ENCODE measurements around the gene HSFX4.

The HSFX4 gene

GRCh38 chrX:149962859-149963757, 33.7 kb downstream of the HSFX4 start:
- peak; percentile 31 to 59 (median 52) for DNase-seq
- H3K27me3 ChIP-seq (replicated peaks in 2 of 5; ENCODE audit: control insufficient read depth in 4 of 5, insufficient read depth in 5 of 5, low read length in 4 of 5) = no peaks in the 10 kb centered on the region
- no peaks in the 10 kb centered on the region for H3K9me3 ChIP-seq (ENCODE audit: control extremely low read depth in 1 of 5, control insufficient read depth in 4 of 5, insufficient read depth in 2 of 5, low read depth in 1 of 5, low read length in 4 of 5)
- no peak overlapping the region for H3K27ac ChIP-seq (ENCODE audit: insufficient read depth in 1 of 2, low read depth in 1 of 2, low read length in 2 of 2, poor library complexity in 1 of 2, severe bottlenecking in 2 of 2)
- CTCF ChIA-PET = interaction anchor here (0.8 to 1.5 kb wide), 4 partner anchors 390 to 752 kb away, joined by 3 to 9 read pairs (median 4); no protein-coding TSS in a partner anchor
- no peaks in the 10 kb centered on the region for H3K36me3 ChIP-seq (ENCODE audit: control insufficient read depth in 4 of 4, insufficient read depth in 4 of 4, low read length in 3 of 4)
- WGBS (ENCODE audit: insufficient coverage) = 32% methylated on average over 7 of the region's 9 CpGs
- H3K4me1 ChIP-seq (ENCODE audit: control extremely low read depth in 1 of 4, control insufficient read depth in 4 of 4, insufficient read depth in 4 of 4, low read length in 3 of 4) = no peaks in the 10 kb centered on the region
- H3K4me3 ChIP-seq (ENCODE audit: control insufficient read depth in 1 of 7, extremely low read depth in 1 of 7, insufficient read depth in 4 of 7, low read depth in 2 of 7, low read length in 6 of 7) = no peak overlapping the region
- POLR2A ChIA-PET = no interaction called here

- WGBS (ENCODE audit: insufficient coverage) = 84% methylated on average over 2 of the region's 3 CpGs
- ChIA-PET POLR2A (no interaction called here), CTCF (no interaction called here)
- Histone ChIP-seq H3K4me3 (ENCODE audit: control insufficient read depth in 1 of 7, extremely low read depth in 1 of 7, insufficient read depth in 4 of 7, low read depth in 2 of 7, low read length in 6 of 7) (no peak overlapping the region), H3K4me1 (ENCODE audit: control extremely low read depth in 1 of 4, control insufficient read depth in 4 of 4, insufficient read depth in 4 of 4, low read length in 3 of 4) (no peaks in the 10 kb centered on the region), H3K27me3 (replicated peaks in 2 of 5; ENCODE audit: control insufficient read depth in 4 of 5, insufficient read depth in 5 of 5, low read length in 4 of 5) (no peaks in the 10 kb centered on the region), H3K36me3 (ENCODE audit: control insufficient read depth in 4 of 4, insufficient read depth in 4 of 4, low read length in 3 of 4) (no peaks in the 10 kb centered on the region), H3K27ac (ENCODE audit: insufficient read depth in 1 of 2, low read depth in 1 of 2, low read length in 2 of 2, poor library complexity in 1 of 2, severe bottlenecking in 2 of 2) (no peak overlapping the region), H3K9me3 (ENCODE audit: control extremely low read depth in 1 of 5, control insufficient read depth in 4 of 5, insufficient read depth in 2 of 5, low read depth in 1 of 5, low read length in 4 of 5) (no peaks in the 10 kb centered on the region)
- DNase-seq = no peak
These were observed 49.8 kb downstream of the HSFX4 start for GRCh38 chrX:149979126-149979644.

Data from common myeloid progenitor, CD34-positive (primary cell).